ENCODE measurements around the gene CSRP1. TPM values are rescaled to one million over a fixed set of nuclear protein-coding genes. Genes with fewer than 3 reads are reported as not detected.

CSRP1 gene
- total RNA-seq, 1 experiment from 2014 or later: 94.4 TPM

- in situ Hi-C loops (cut with HindIII; ENCODE audit: low pct_unique_long_range_greater_than_20kb, low sequenced_read_pairs) (no loop called here), intact Hi-C loops (cut with micrococcal nuclease; ENCODE audit: unreplicated experiment) (no loop called here)
- CTCF ChIA-PET: interaction anchor here (2.2 kb wide), 1 partner anchor 12 kb away, joined by 11 read pairs; no protein-coding TSS in a partner anchor
- Histone ChIP-seq H3K27ac (ENCODE audit: low read length) (peak overlapping the region; percentile 46; the same call in 1 of the 2 replicates), H3K4me1 (ENCODE audit: control insufficient read depth, insufficient read depth, low read length) (peaks cover 44% of the 10 kb centered on the region), H3K4me3 (ENCODE audit: low read depth in 2 of 2, low read length in 2 of 2) (no peak overlapping the region), H3K27me3 (ENCODE audit: control insufficient read depth, insufficient read depth, low read length) (no peaks in the 10 kb centered on the region), H3K9me3 (ENCODE audit: control insufficient read depth, insufficient read depth, low read depth, low read length) (no peaks in the 10 kb centered on the region), H3K36me3 (ENCODE audit: control insufficient read depth, insufficient read depth, low read length) (no peaks in the 10 kb centered on the region)
- TF ChIP-seq, protein P1, sequence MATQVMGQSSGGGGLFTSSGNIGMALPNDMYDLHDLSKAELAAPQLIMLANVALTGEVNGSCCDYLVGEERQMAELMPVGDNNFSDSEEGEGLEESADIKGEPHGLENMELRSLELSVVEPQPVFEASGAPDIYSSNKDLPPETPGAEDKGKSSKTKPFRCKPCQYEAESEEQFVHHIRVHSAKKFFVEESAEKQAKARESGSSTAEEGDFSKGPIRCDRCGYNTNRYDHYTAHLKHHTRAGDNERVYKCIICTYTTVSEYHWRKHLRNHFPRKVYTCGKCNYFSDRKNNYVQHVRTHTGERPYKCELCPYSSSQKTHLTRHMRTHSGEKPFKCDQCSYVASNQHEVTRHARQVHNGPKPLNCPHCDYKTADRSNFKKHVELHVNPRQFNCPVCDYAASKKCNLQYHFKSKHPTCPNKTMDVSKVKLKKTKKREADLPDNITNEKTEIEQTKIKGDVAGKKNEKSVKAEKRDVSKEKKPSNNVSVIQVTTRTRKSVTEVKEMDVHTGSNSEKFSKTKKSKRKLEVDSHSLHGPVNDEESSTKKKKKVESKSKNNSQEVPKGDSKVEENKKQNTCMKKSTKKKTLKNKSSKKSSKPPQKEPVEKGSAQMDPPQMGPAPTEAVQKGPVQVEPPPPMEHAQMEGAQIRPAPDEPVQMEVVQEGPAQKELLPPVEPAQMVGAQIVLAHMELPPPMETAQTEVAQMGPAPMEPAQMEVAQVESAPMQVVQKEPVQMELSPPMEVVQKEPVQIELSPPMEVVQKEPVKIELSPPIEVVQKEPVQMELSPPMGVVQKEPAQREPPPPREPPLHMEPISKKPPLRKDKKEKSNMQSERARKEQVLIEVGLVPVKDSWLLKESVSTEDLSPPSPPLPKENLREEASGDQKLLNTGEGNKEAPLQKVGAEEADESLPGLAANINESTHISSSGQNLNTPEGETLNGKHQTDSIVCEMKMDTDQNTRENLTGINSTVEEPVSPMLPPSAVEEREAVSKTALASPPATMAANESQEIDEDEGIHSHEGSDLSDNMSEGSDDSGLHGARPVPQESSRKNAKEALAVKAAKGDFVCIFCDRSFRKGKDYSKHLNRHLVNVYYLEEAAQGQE (IDR thresholded peaks at IDR 0.05; ENCODE audit: insufficient read depth in 1 of 2, low read depth in 2 of 2, low read length in 1 of 2): no peak
- TF ChIP-seq TCF7L2 (IDR thresholded peaks at IDR 0.05; ENCODE audit: low read depth, low read length) (no peak), POLR2AphosphoS5 (IDR thresholded peaks at IDR 0.05; ENCODE audit: low read depth, low read length) (no peak), SIN3A (IDR thresholded peaks at IDR 0.05; ENCODE audit: borderline replicate concordance, insufficient read depth, low read depth, low read length) (no peak)
- TF ChIP-seq, protein P2, sequence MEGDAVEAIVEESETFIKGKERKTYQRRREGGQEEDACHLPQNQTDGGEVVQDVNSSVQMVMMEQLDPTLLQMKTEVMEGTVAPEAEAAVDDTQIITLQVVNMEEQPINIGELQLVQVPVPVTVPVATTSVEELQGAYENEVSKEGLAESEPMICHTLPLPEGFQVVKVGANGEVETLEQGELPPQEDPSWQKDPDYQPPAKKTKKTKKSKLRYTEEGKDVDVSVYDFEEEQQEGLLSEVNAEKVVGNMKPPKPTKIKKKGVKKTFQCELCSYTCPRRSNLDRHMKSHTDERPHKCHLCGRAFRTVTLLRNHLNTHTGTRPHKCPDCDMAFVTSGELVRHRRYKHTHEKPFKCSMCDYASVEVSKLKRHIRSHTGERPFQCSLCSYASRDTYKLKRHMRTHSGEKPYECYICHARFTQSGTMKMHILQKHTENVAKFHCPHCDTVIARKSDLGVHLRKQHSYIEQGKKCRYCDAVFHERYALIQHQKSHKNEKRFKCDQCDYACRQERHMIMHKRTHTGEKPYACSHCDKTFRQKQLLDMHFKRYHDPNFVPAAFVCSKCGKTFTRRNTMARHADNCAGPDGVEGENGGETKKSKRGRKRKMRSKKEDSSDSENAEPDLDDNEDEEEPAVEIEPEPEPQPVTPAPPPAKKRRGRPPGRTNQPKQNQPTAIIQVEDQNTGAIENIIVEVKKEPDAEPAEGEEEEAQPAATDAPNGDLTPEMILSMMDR (IDR thresholded peaks at IDR 0.05): no peak
- BruUV-seq (replicated peaks): no TSS peak
- POLR2A ChIA-PET: interaction anchor here (0.5 kb wide), 1 partner anchor 11 kb away, joined by 8 read pairs; no protein-coding TSS in a partner anchor
- DNase-seq (ENCODE audit: low read depth, low spot score) (no peak), ATAC-seq (no peak)
Measured at GRCh38 chr1:201501144-201501543, 5.8 kb downstream of the CSRP1 start.

DNA sequence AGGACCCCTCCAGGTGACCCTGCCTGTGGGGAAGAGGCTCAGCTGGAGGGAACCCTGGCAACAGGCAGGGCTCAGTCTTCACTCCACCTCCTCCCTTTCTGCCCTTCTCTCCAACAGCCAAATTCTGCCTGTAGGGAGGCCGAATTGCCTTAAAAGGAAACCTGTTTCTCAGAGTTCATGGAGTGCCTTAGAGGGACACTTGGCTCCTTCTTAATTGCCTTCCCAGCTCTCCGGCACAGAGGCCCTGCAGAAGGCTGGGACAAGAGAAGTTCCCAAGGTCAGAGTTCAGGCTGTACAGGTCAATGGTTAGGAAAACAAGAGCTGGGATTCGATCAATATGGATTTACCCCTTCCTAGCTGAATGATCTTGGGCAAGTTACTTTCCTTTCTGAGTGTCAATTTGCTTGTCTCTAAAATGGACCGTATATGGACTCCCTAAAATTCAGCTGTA is 6.2 kb downstream of the CSRP1 start:
- ChIA-PET POLR2A (interaction anchor here (0.5 kb wide), 1 partner anchor 11 kb away, joined by 8 read pairs; no protein-coding TSS in a partner anchor), CTCF (interaction anchor here (0.6 to 2.2 kb wide), 2 partner anchors 12 to 14 kb away, joined by 4 to 11 read pairs; no protein-coding TSS in a partner anchor)
- DNase-seq (ENCODE audit: low read depth, low spot score) (no peak), ATAC-seq (0 out of 2 replicates have a peak, but pooled peaks have one; percentile 6)
- peak overlapping the region; percentile 46; the same call in 1 of the 2 replicates for H3K27ac ChIP-seq (ENCODE audit: low read length)
- peaks cover 39% of the 10 kb centered on the region for H3K4me1 ChIP-seq (ENCODE audit: control insufficient read depth, insufficient read depth, low read length)
- H3K4me3 ChIP-seq (ENCODE audit: low read depth in 2 of 2, low read length in 2 of 2): no peak overlapping the region
- TF ChIP-seq POLR2AphosphoS5 (IDR thresholded peaks at IDR 0.05; ENCODE audit: low read depth, low read length) (no peak), SIN3A (IDR thresholded peaks at IDR 0.05; ENCODE audit: borderline replicate concordance, insufficient read depth, low read depth, low read length) (no peak), TCF7L2 (IDR thresholded peaks at IDR 0.05; ENCODE audit: low read depth, low read length) (no peak)
- TF ChIP-seq, protein P2 (IDR thresholded peaks at IDR 0.05): no peak
- TF ChIP-seq, protein P1 (IDR thresholded peaks at IDR 0.05; ENCODE audit: insufficient read depth in 1 of 2, low read depth in 2 of 2, low read length in 1 of 2): no peak
- BruUV-seq (replicated peaks): no TSS peak
- no peaks in the 10 kb centered on the region for H3K27me3 ChIP-seq (ENCODE audit: control insufficient read depth, insufficient read depth, low read length)
- intact Hi-C loops (cut with micrococcal nuclease; ENCODE audit: unreplicated experiment): no loop called here
- in situ Hi-C loops (cut with HindIII; ENCODE audit: low pct_unique_long_range_greater_than_20kb, low sequenced_read_pairs): no loop called here
- H3K36me3 ChIP-seq (ENCODE audit: control insufficient read depth, insufficient read depth, low read length): no peaks in the 10 kb centered on the region
- H3K9me3 ChIP-seq (ENCODE audit: control insufficient read depth, insufficient read depth, low read depth, low read length): no peaks in the 10 kb centered on the region

Measured in Panc1 (cell line).